Measurements from ENCODE around the gene ARL6IP5.

Gene ARL6IP5

GRCh38 chr3:69119681-69120080 lies 34.9 kb downstream of the ARL6IP5 start:
- DNase-seq, result no peak

GRCh38 chr3:69120879-69121464 lies 36.2 kb downstream of the ARL6IP5 start:
- peak in 1 of 2 experiments; percentile 37 for DNase-seq

GRCh38 chr3:69121513-69121912 lies 36.8 kb downstream of the ARL6IP5 start:
- no peak for DNase-seq

- DNase-seq, result no peak
Measured at GRCh38 chr3:69121950-69122349, 37.2 kb downstream of the ARL6IP5 start.

GRCh38 chr3:69122403-69122802 lies 37.7 kb downstream of the ARL6IP5 start, which contains the start of gene LMOD3:
LMOD3 (minus strand) TSS chr3:69122595; CDS start chr3:69122386, 209 bp downstream.
- DNase-seq, result no peak

- no peak for DNase-seq
Measured at GRCh38 chr3:69126216-69126615, 41.5 kb downstream of the ARL6IP5 start.

GRCh38 chr3:69126999-69127398 lies 42.3 kb downstream of the ARL6IP5 start:
- DNase-seq, result no peak

GRCh38 chr3:69128509-69128908 lies 43.8 kb downstream of the ARL6IP5 start:
- DNase-seq, result no peak

GRCh38 chr3:69129531-69129930 lies 44.8 kb downstream of the ARL6IP5 start:
- no peak for DNase-seq

GRCh38 chr3:69130689-69131088 lies 46.0 kb downstream of the ARL6IP5 start:
- no peak for DNase-seq

GRCh38 chr3:69137005-69137404 lies 52.3 kb downstream of the ARL6IP5 start:
- DNase-seq, result no peak

GRCh38 chr3:69137412-69137811 lies 52.7 kb downstream of the ARL6IP5 start:
- no peak for DNase-seq

- DNase-seq, result no peak
Measured at GRCh38 chr3:69141313-69141712, 56.6 kb downstream of the ARL6IP5 start.

GRCh38 chr3:69142090-69142489 lies 57.4 kb downstream of the ARL6IP5 start:
- no peak for DNase-seq

- DNase-seq, result no peak
Measured at GRCh38 chr3:69142797-69143454, 58.2 kb downstream of the ARL6IP5 start.

GRCh38 chr3:69143612-69144011 lies 58.9 kb downstream of the ARL6IP5 start:
- DNase-seq, result no peak

- DNase-seq, result no peak
Measured at GRCh38 chr3:69144631-69145245, 60.0 kb downstream of the ARL6IP5 start.

GRCh38 chr3:69145688-69146087 lies 61.0 kb downstream of the ARL6IP5 start:
- no peak for DNase-seq

- no peak for DNase-seq
Measured at GRCh38 chr3:69149586-69149985, 64.8 kb downstream of the ARL6IP5 start.
